Gastroesophageal sphincter (tissue), 3 donors: ENCODE data around the gene WWC2.

ENCODE experiments used
- CTCF ChIP-seq, 4 experiments: fragments of 200-600 bp in 2 of 4; fragments of 450-650 bp in 2 of 4; sonication (generic) in 1 of 4; IDR thresholded peaks; one replicate each; pipeline ENCODE4 v1.5.1; 2017 to 2019; ENCODE audit warnings: antibody characterized with exemption in 4 of 4, mild to moderate bottlenecking in 2 of 4, moderate library complexity in 2 of 4
- POLR2A ChIP-seq, 2 donors: fragments of 450-650 bp; IDR thresholded peaks; one replicate each; pipeline ENCODE4 v1.6.1; 2017; ENCODE audit warnings: antibody characterized with exemption in 2 of 2, mild to moderate bottlenecking in 2 of 2, moderate library complexity in 1 of 2

GRCh38 chr4:183312841-183313240, 213.8 kb downstream of the WWC2 start:
- no peak for TF ChIP-seq CTCF (IDR thresholded peaks at IDR 0.05)
- TF ChIP-seq POLR2A (IDR thresholded peaks at IDR 0.05), result no peak
